Activated CD8-positive, alpha-beta T cell treated with anti-CD3 and anti-CD28 coated beads for 36 hours (primary cell): ENCODE data around the gene NEURL2. TPM values are rescaled to one million over a fixed set of nuclear protein-coding genes. Genes with fewer than 3 reads are reported as not detected.
A peak's percentile ranks its signal among the peaks of the same experiment; 100 is the strongest.

ENCODE experiments used
- ATAC-seq: fragments of 200-7000 bp; cut with Tn5 transposase; one replicate; pipeline ENCODE4 v1.10.0; 2021; ENCODE audit warnings: mild to moderate bottlenecking, moderate library complexity
- CTCF ChIA-PET: fragments of 350-600 bp; sonication (Branson Sonifier 250); formaldehyde crosslinking; loops from one replicate; lab custom pipeline; 2021; ENCODE audit warnings: antibody characterized with exemption; lab: Charles Lee
- POLR2A ChIA-PET: fragments of 350-600 bp; sonication (Branson Sonifier 250); formaldehyde crosslinking; loops from one replicate; lab custom pipeline; 2021; ENCODE audit warnings: antibody characterized with exemption; lab: Charles Lee
- DNase-seq: peaks from one replicate; pipeline ENCODE4 v3.0.0-alpha.2; 2020
- H3K27ac Mint-ChIP-seq: one replicate; pipeline ENCODE4 v1.8.0; 2021; ENCODE audit warnings: mild to moderate bottlenecking, mixed read lengths
- H3K27me3 Mint-ChIP-seq: one replicate; pipeline ENCODE4 v1.8.0; 2021; ENCODE audit warnings: mixed read lengths
- H3K36me3 Mint-ChIP-seq: one replicate; pipeline ENCODE4 v1.8.0; 2021; ENCODE audit warnings: low read depth, mixed read lengths
- H3K4me1 Mint-ChIP-seq: one replicate; pipeline ENCODE4 v1.8.0; 2021; ENCODE audit warnings: low read depth, mixed read lengths
- H3K4me3 Mint-ChIP-seq: one replicate; pipeline ENCODE4 v1.8.0; 2021; ENCODE audit warnings: mild to moderate bottlenecking, moderate library complexity, mixed read lengths
- H3K9me3 Mint-ChIP-seq: one replicate; pipeline ENCODE4 v1.8.0; 2021; ENCODE audit warnings: mixed read lengths
- CTCF ChIP-seq: fragments of 200-600 bp; IDR thresholded peaks from one replicate; pipeline ENCODE4 v1.8.0; 2022; ENCODE audit warnings: antibody characterized with exemption, mild to moderate bottlenecking
- intact Hi-C: fragments of 100-400 bp; cut with micrococcal nuclease; formaldehyde crosslinking; loops from one replicate; pipeline ENCODE4 v1.10.0; 2022
- total RNA-seq, 2 experiments: library from RNA; stranded (reverse); gene quantifications; one replicate each; pipeline ENCODE4 v1.2.3, GENCODE V29; 2021

The NEURL2 gene
- total RNA-seq, 2 experiments from 2014 or later: 2.4 to 2.9 TPM

- Mint-ChIP-seq H3K27ac (peak overlapping the region; percentile 70), H3K4me3 (no peak overlapping the region), H3K9me3 (no peaks in the 10 kb centered on the region), H3K4me1 (peaks cover 25% of the 10 kb centered on the region), H3K36me3 (peaks cover 24% of the 10 kb centered on the region), H3K27me3 (no peaks in the 10 kb centered on the region)
- TF ChIP-seq CTCF: no peak
- CTCF ChIA-PET: interaction anchor here (1.0 to 9.3 kb wide), 6 partner anchors 12 to 139 kb away, joined by 3 to 74 read pairs (median 6); no protein-coding TSS in a partner anchor
- DNase-seq (no peak), ATAC-seq (no peak)
- POLR2A ChIA-PET: interaction anchor here (1.0 to 8.9 kb wide), 7 partner anchors 10 to 114 kb away, joined by 3 to 119 read pairs (median 7); partner anchors contain the start of genes CTSA, NEURL2 and ZNF335
- intact Hi-C loops: loop anchor here (10.0 kb wide), 1 partner anchor 113 kb away; the partner anchor contains the start of gene TNNC2
These were observed 46.8 kb upstream of the NEURL2 start for GRCh38 chr20:45937765-45938164.

- Mint-ChIP-seq H3K9me3 (no peaks in the 10 kb centered on the region), H3K27me3 (no peaks in the 10 kb centered on the region), H3K4me1 (peaks cover 25% of the 10 kb centered on the region), H3K4me3 (peak overlapping the region; percentile 95), H3K27ac (peak overlapping the region; percentile 89), H3K36me3 (peaks cover 22% of the 10 kb centered on the region)
- ATAC-seq (peak; percentile 2), DNase-seq (no peak)
- ChIA-PET CTCF (interaction anchor here (1.2 to 9.3 kb wide), 4 partner anchors 8 to 136 kb away, joined by 3 to 74 read pairs (median 4); no protein-coding TSS in a partner anchor), POLR2A (interaction anchor here (1.1 to 8.9 kb wide), 16 partner anchors 10 to 122 kb away, joined by 3 to 119 read pairs (median 12); partner anchors contain the start of genes CTSA, NEURL2, PLTP and UBE2C)
- no peak for TF ChIP-seq CTCF
- intact Hi-C loops: loop anchor here (2.0 to 10.0 kb wide), 2 partner anchors 51 to 111 kb away; partner anchors contain the start of gene TNNC2
These were observed 44.5 kb upstream of the NEURL2 start for GRCh38 chr20:45935416-45936046.

GRCh38 chr20:45934586-45935415 is 43.8 kb upstream of the NEURL2 start, which contains the start of gene PCIF1:
Gene PCIF1 (plus strand): TSS chr20:45934683. CDS start chr20:45939000, 4,317 bp downstream.
- DNase-seq (peak; percentile 99), ATAC-seq (peak; percentile 84)
- POLR2A ChIA-PET: interaction anchor here (0.9 to 8.9 kb wide), 19 partner anchors 9 to 472 kb away, joined by 3 to 119 read pairs (median 11); partner anchors contain the start of genes CTSA, ELMO2, NEURL2 and PLTP
- H3K36me3 Mint-ChIP-seq: peaks cover 18% of the 10 kb centered on the region
- peaks cover 25% of the 10 kb centered on the region for H3K4me1 Mint-ChIP-seq
- H3K27me3 Mint-ChIP-seq: no peaks in the 10 kb centered on the region
- intact Hi-C loops: loop anchor here (2.0 to 10.0 kb wide), 2 partner anchors 50 to 110 kb away; partner anchors contain the start of gene TNNC2
- H3K27ac Mint-ChIP-seq: peak within 1 kb of the TSS; percentile 96
- H3K4me3 Mint-ChIP-seq: peak within 1 kb of the TSS; percentile 95
- no peaks in the 10 kb centered on the region for H3K9me3 Mint-ChIP-seq
- no peak for TF ChIP-seq CTCF
- CTCF ChIA-PET: interaction anchor here (1.0 to 9.3 kb wide), 10 partner anchors 9 to 136 kb away, joined by 3 to 74 read pairs (median 4); no protein-coding TSS in a partner anchor

- peak; percentile 12 for ATAC-seq
- intact Hi-C loops: loop anchor here (2.0 to 10.0 kb wide), 2 partner anchors 49 to 109 kb away; partner anchors contain the start of gene TNNC2
- H3K27me3 Mint-ChIP-seq: no peaks in the 10 kb centered on the region
- H3K36me3 Mint-ChIP-seq: peaks cover 13% of the 10 kb centered on the region
- ChIA-PET POLR2A (interaction anchor here (0.9 to 8.9 kb wide), 19 partner anchors 8 to 473 kb away, joined by 3 to 119 read pairs (median 8); partner anchors contain the start of genes CTSA, ELMO2, NEURL2 and PLTP), CTCF (interaction anchor here (0.7 to 9.3 kb wide), 14 partner anchors 10 to 135 kb away, joined by 3 to 74 read pairs (median 4); partner anchors contain the start of genes NEURL2 and ZSWIM1)
- peak; percentile 70 for DNase-seq
- peak overlapping the region; percentile 95 for H3K4me3 Mint-ChIP-seq
- no peaks in the 10 kb centered on the region for H3K9me3 Mint-ChIP-seq
- peak overlapping the region; percentile 96 for H3K27ac Mint-ChIP-seq
- no peak for TF ChIP-seq CTCF
- peaks cover 25% of the 10 kb centered on the region for H3K4me1 Mint-ChIP-seq
These were observed 43.1 kb upstream of the NEURL2 start for GRCh38 chr20:45934046-45934585.
